ENCODE measurements around the gene CDH23. TPM values are rescaled to one million over a fixed set of nuclear protein-coding genes. Genes with fewer than 3 reads are reported as not detected.

Gene CDH23
- total RNA-seq, 1 experiment from 2014 or later, result 0.34 TPM

- intact Hi-C loops (cut with micrococcal nuclease; ENCODE audit: unreplicated experiment), result no loop called here
- Mint-ChIP-seq H3K27ac (ENCODE audit: unreplicated experiment) (no peak overlapping the region), H3K27me3 (ENCODE audit: insufficient read depth, unreplicated experiment) (peaks cover 29% of the 10 kb centered on the region), H3K4me3 (ENCODE audit: unreplicated experiment) (no peak overlapping the region), H3K4me1 (ENCODE audit: low read depth, unreplicated experiment) (no peaks in the 10 kb centered on the region), H3K36me3 (ENCODE audit: insufficient read depth, unreplicated experiment) (no peaks in the 10 kb centered on the region), H3K9me3 (ENCODE audit: unreplicated experiment) (no peaks in the 10 kb centered on the region)
- no peak overlapping the region for H3K4me3 ChIP-seq (ENCODE audit: low read depth, low read length)
- peaks cover 10% of the 10 kb centered on the region for H3K4me1 ChIP-seq
- no peak for DNase-seq
- ChIA-PET CTCF (interaction anchor here (1.7 kb wide), 1 partner anchor 89 kb away, joined by 4 read pairs; no protein-coding TSS in a partner anchor), POLR2A (no interaction called here)
- TF ChIP-seq CTCF (IDR thresholded peaks at IDR 0.05; ENCODE audit: insufficient read depth in 1 of 2, low read depth in 1 of 2, low read length in 1 of 2, severe bottlenecking in 1 of 2, unreplicated experiment in 1 of 2), result no peak
- H3K9me3 ChIP-seq, result no peaks in the 10 kb centered on the region
- H3K36me3 ChIP-seq (ENCODE audit: control insufficient read depth, insufficient read depth, low read length), result no peaks in the 10 kb centered on the region
- H3K27me3 ChIP-seq (replicated peaks; ENCODE audit: control insufficient read depth, insufficient read depth, low read length), result no peaks in the 10 kb centered on the region
- BruUV-seq (replicated peaks), result no TSS peak
Measured at GRCh38 chr10:71472912-71473311, 76.2 kb downstream of the CDH23 start.

GRCh38 chr10:71473671-71474599 lies 77.2 kb downstream of the CDH23 start:
- no peak for TF ChIP-seq CTCF (IDR thresholded peaks at IDR 0.05; ENCODE audit: insufficient read depth in 1 of 2, low read depth in 1 of 2, low read length in 1 of 2, severe bottlenecking in 1 of 2, unreplicated experiment in 1 of 2)
- Mint-ChIP-seq H3K4me1 (ENCODE audit: low read depth, unreplicated experiment) (no peaks in the 10 kb centered on the region), H3K36me3 (ENCODE audit: insufficient read depth, unreplicated experiment) (no peaks in the 10 kb centered on the region), H3K27ac (ENCODE audit: unreplicated experiment) (no peak overlapping the region), H3K4me3 (ENCODE audit: unreplicated experiment) (no peak overlapping the region), H3K9me3 (ENCODE audit: unreplicated experiment) (no peaks in the 10 kb centered on the region), H3K27me3 (ENCODE audit: insufficient read depth, unreplicated experiment) (peaks cover 29% of the 10 kb centered on the region)
- Histone ChIP-seq H3K9me3 (no peaks in the 10 kb centered on the region), H3K4me3 (ENCODE audit: low read depth, low read length) (no peak overlapping the region), H3K27me3 (replicated peaks; ENCODE audit: control insufficient read depth, insufficient read depth, low read length) (no peaks in the 10 kb centered on the region; the same call in 1 of the 2 replicates), H3K4me1 (peaks cover 10% of the 10 kb centered on the region), H3K36me3 (ENCODE audit: control insufficient read depth, insufficient read depth, low read length) (no peaks in the 10 kb centered on the region)
- BruUV-seq (replicated peaks), result no TSS peak
- ChIA-PET POLR2A (no interaction called here), CTCF (interaction anchor here (1.1 to 1.7 kb wide), 4 partner anchors 13 to 190 kb away, joined by 3 to 4 read pairs (median 3); no protein-coding TSS in a partner anchor)
- DNase-seq, result no peak
- intact Hi-C loops (cut with micrococcal nuclease; ENCODE audit: unreplicated experiment), result no loop called here

- H3K27me3 ChIP-seq (replicated peaks; ENCODE audit: control insufficient read depth, insufficient read depth, low read length), result peaks cover 2% of the 10 kb centered on the region; the same call in 1 of the 2 replicates
- BruUV-seq (replicated peaks), result no TSS peak
- H3K4me1 ChIP-seq, result peaks cover 10% of the 10 kb centered on the region
- no peak for TF ChIP-seq CTCF (IDR thresholded peaks at IDR 0.05; ENCODE audit: insufficient read depth in 1 of 2, low read depth in 1 of 2, low read length in 1 of 2, severe bottlenecking in 1 of 2, unreplicated experiment in 1 of 2)
- Mint-ChIP-seq H3K27me3 (ENCODE audit: insufficient read depth, unreplicated experiment) (peaks cover 28% of the 10 kb centered on the region), H3K27ac (ENCODE audit: unreplicated experiment) (no peak overlapping the region), H3K4me3 (ENCODE audit: unreplicated experiment) (no peak overlapping the region), H3K9me3 (ENCODE audit: unreplicated experiment) (no peaks in the 10 kb centered on the region), H3K4me1 (ENCODE audit: low read depth, unreplicated experiment) (no peaks in the 10 kb centered on the region), H3K36me3 (ENCODE audit: insufficient read depth, unreplicated experiment) (no peaks in the 10 kb centered on the region)
- ChIA-PET POLR2A (no interaction called here), CTCF (interaction anchor here (0.8 to 1.1 kb wide), 2 partner anchors 48 to 79 kb away, joined by 3 read pairs; no protein-coding TSS in a partner anchor)
- no peaks in the 10 kb centered on the region for H3K9me3 ChIP-seq
- H3K4me3 ChIP-seq (ENCODE audit: low read depth, low read length), result no peak overlapping the region
- intact Hi-C loops (cut with micrococcal nuclease; ENCODE audit: unreplicated experiment), result no loop called here
- DNase-seq, result no peak
- H3K36me3 ChIP-seq (ENCODE audit: control insufficient read depth, insufficient read depth, low read length), result no peaks in the 10 kb centered on the region
Measured at GRCh38 chr10:71474702-71475242, 78.1 kb downstream of the CDH23 start.

Data from Caco-2 (cell line).